NAMALWA (cell line): ENCODE results near the gene SLC16A5.
"Not testable (repeated sequence)": the region's sequence is repeated elsewhere in the genome, so short reads cannot be mapped to it uniquely, and the experiment has no call there.

Experiments used
- DNase-seq: peaks from one replicate; pipeline ENCODE4 v3.0.0-alpha.2; 2015; ENCODE audit warnings: low spot score

SLC16A5 gene, protein sequence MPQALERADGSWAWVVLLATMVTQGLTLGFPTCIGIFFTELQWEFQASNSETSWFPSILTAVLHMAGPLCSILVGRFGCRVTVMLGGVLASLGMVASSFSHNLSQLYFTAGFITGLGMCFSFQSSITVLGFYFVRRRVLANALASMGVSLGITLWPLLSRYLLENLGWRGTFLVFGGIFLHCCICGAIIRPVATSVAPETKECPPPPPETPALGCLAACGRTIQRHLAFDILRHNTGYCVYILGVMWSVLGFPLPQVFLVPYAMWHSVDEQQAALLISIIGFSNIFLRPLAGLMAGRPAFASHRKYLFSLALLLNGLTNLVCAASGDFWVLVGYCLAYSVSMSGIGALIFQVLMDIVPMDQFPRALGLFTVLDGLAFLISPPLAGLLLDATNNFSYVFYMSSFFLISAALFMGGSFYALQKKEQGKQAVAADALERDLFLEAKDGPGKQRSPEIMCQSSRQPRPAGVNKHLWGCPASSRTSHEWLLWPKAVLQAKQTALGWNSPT

DNA sequence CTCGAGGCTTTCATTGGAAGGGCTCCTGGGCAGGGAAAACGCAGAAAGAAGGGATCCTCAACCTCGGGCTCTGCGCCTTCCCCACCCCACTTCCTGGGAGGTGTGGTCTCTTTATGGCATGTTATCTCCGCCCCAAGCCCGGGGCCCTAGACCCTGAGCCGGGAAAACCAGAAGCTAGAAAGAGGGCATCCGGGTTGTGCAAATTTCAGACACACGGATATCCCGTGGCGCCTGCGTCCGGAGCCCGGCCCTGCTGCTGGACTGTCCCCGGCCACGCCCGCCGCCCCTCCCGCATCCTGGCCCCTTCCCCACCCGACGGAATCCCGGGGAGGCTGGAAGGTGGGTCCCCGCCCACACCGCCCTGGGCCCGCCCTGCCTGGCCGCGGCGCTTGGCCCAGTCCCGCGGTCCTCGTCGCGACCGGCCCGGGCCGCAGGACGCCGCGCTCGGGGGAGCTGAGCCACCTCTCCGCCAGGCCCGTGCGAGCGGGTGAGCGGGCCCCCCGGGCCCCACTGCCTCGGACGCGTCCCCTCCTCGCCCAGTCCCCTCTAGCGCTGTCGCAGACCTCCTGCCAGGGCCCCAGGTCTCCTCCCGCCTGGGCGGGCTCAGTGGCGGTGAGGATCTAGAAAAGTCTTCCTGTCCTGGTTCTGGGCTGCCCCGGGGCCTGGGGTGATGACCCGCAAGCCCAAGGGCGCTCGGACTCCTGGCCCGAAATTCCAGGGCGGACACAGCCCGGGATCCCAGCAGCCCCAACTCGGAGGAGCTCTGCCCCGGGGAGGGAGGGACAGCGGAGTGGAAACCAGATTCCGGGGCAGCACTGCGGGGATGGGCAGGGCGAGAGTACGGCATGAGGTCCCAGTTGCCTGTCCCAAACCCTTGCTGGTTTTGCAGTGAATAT is at the start of gene SLC16A5:
SLC16A5 (plus strand) TSS at position 397 of the 896 bp plus-strand sequence. CDS start 5,683 bp downstream, outside the sequence.
- DNase-seq, result no peak

DNA sequence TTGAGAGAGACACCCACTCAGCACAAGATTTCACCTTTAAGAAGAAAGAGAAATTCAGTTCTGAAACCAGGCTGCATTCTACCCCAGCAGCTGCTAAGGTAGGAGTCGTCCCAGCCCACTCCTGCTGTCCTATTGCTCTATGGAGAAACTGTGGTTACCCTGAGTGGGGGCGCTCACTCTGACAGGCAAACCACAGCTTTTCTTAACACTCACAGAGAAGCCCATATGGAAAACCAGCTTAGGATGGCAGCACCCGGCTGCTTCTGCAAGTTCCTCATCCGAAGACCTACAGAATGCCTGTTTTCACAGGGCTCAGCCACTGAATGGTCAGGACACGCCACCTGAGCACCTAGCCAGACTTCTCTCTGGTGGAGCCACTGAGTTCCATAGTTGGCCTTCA is 48.5 kb upstream of the SLC16A5 start:
- no peak for DNase-seq

DNA sequence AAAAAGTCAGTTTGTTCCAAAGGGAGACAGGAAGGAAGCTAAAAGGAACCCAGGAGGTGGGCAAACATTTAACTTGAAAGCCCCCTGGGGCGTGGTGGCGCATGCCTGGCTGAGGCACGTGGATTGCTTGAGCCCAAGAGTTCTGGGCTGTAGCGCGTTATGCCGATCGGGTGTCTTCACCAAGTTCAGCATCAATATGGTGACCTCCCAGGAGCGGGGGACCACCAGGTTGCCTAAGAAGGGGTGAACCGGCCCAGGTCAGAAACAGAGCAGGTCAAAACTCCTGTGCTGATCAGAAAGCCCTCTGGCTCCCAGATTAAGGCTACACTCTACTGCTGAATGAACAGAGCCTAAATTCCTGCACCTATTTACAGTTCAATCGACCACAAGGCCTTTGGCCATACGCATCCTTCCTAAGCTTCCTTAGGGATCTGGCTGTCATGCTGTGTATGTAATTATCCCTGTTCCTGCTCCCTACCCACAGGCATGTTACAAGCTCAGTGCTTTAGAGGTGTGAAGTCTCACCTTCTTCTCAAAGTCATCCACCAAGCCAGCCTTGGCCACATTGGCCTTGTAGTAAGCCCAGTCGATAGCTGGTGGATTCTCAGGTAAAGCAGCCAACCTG is 46.0 kb upstream of the SLC16A5 start:
- no peak for DNase-seq

DNA sequence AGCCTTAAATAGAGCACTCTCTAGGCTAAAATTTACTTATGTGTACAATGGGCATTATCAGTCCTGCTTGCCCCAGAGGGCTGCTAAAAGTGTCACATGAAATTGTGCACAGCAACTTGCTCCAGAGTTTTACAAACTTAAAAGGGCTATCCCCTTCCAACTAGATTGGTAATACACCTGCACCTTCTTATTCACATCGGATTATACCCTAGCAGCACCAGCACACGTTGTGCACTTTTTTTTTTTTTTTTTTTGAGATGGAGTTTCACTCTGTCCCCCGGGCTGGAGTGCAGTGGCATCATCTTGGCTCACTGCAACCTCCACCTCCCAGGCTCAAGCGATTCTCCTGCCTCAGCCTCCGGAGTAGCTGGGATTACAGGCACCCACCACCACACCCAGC is 44.0 kb upstream of the SLC16A5 start:
- not testable (repeated sequence) for DNase-seq

DNA sequence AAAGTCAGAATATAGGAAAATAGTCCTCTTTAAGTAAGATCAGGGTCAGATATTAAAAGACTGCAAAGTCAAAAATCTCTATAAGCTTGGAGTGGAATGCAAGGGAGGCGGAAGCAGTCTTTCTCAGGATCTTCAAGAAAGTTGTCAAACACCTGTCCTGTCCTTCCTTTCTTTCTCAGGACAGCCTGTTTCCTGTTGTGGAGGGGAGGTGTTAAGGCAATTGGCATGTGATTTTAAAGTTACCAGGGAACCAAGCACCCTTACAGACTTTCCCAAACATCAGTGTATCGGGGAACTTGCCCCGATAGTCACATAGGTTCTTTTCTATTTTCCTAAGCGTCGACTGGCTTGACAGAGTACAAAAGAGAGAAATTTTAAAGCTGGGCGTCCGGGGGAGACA is 43.0 kb upstream of the SLC16A5 start:
- no peak for DNase-seq

DNA sequence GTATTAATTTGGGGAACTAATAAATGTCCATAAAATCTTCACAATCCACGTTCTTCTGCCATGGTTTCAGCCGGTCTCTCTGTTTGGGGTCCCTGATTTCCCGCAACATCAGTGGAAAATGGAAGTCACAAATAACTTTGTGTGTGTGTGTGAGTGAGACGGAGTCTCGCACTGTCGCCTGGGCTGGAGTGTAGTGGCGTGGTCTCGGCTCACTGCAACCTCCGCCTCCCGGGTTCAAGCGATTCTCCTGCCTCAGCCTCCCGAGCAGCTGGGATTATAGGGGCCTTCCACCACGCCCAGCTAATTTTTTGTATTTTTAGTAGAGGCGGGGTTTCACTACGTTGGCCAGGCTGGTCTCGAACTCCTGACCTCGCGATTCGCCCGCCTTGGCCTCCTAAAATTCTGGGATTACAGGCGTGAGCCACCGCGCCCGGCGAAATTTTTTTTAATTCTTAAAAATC is 41.8 kb upstream of the SLC16A5 start:
- not testable (repeated sequence) for DNase-seq

DNA sequence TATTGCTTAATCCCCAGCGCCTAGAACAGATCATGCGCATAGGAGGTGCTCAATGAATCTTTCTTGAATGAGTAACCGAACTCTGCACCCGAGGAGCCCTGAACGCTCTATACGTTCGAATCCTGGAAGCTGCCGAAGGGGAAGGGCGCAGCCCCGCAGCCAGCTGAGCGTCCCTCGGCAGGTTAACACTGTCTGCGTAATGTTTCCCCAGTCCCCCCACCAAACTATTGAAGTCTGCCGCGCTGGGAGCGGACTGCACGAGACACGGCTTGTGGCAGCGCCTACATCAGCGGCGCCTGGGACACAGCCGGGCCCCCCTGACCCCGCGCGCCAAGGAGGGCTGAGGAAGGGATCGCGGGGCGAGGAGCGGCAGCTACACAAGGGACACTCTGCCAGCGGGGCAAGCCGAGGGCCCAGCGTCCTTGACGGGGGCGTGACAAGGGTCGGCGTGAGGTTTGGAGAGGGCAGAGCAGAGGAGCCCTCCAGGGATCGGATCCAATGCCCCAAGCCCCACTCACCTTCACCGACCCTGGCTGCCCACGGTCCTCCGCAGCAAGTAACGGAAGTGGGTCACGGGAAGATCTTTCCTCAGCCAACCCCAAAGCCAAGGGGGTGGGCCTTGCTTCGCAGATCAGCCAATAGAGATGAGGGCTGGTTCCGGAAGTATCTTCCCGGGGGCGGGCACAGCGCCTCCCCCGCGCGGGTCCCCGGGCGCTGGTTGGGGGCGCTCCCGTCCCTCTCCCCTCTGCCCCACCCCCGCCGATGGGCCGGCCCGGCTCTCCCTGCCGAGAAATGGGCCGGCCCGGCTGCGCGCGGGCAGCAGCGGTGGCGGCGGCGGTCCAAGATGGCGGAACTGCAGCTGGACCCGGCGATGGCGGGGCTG is 41.1 kb upstream of the SLC16A5 start, which contains the start of the genes ATP5PD and KCTD2:
ATP5PD (minus strand) TSS at position 563 of the 883 bp plus-strand sequence. CDS start 4,319 bp downstream, outside the sequence.
KCTD2 (plus strand) TSS at position 819 of the 883 bp plus-strand sequence; CDS start at position 845, 26 bp downstream.
- DNase-seq, result peak; percentile 97

DNA sequence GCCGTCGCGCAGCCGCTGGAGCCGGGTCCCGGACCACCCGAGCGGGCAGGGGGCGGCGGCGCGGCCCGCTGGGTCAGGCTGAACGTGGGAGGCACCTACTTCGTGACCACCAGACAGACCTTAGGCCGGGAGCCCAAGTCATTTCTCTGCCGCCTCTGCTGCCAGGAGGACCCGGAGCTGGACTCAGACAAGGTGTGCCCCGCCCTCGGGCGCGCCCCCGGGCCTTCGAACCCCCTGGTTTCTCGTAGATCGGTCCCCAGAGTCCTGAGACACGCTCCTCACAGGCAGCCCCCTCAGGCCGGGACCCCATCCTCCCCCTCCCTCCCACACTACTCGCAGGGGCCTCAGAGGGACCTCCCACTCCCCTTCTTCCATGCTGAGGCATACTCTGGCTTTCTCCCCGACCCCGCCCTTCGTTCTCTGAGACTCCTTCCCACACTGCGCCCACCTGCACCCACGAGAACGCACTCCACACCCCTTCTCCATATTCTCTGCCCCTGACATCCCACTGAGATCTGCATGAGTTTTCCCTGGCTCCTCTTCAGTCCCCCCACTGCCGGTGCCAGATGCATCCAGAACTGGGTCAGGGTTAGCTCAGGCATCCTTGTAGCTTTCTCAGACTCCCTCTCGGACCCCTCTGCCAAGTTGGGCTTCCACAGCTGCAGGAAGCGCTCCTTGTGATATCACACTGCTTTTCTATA is 40.2 kb upstream of the SLC16A5 start:
- peak; percentile 43 for DNase-seq

DNA sequence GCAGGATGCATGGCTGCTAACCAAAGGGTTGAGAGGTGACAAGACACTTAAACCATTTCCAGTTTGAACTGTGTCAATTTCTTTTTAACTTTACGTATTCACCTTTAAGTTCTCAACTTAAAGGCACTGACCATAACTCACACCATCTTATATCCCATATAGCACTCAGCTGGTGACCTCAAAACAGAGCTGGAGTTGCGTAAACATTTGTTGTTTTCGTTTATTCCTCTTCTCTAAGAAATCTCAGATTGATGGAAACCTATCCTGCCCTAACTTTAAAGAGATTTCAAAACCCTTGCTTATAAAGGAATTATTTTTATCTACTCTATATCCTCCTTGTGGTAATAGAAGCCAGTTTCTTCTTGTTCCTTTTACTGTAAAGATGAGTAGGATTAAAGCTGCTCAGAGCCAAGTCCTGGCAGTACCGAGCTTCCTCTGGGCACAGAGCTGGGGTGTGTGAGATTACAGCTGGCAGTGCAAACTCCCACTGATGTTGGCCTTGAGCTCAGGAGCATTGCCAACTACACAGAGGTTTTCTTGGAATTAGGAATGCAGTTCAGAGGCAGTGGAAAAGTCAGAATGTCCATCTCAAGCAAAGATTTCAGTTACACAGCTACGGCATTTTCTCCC is 39.4 kb upstream of the SLC16A5 start:
- no peak for DNase-seq

DNA sequence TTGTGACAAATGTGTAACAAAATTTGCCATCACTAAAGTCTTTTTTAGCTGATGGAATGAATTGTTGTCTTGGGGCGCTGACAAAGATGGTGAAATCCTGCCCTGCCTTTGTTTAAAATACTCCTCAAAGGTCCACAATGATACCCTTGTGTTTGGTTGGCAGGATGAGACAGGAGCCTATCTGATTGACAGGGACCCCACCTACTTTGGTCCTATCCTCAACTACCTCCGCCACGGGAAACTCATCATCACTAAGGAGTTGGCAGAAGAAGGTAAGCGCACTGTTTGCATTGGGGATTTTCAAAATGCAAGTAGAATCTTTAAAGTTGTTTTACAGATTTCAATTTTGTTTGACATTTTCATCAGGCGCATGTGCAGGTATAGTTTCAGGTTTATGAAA is 38.7 kb upstream of the SLC16A5 start:
- DNase-seq, result no peak

DNA sequence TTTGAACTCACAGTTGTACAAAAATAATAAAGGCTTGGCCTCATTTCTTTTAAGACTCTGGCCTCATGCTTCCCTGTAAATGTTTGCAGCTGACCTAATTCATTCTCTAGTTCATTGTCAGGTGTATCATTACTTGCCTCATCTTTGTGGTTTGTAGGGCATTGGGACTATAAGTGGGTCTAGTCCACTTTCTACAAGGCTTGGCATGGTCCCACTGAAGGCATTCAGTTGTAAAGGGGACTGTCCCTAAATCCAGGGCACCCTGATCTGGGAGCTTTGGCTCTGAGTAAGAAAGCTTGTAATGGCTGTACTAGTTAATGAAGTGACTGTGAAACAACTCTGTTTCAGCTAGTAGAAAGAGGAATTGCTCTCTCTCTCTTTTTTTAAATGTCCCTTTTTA is 38.0 kb upstream of the SLC16A5 start:
- DNase-seq, result no peak

DNA sequence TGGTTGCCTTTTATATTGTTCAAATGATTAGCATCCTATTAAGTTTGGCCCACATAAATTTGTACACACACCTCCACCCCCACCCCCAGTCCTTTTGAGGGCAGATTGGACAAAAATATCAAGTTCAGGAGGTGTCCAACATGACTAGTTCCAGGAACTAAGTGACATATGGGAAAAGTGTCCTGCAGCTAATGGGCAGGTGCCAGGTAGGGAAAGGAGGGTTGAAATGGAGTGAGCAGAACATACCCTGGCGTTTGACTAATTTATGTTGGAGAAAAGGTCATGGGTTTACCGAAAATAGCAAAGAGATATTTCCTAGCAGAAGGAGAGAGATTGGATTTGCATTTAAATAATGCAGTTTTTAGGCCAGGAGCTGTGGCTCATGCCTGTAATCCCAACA is 35.8 kb upstream of the SLC16A5 start:
- no peak for DNase-seq

DNA sequence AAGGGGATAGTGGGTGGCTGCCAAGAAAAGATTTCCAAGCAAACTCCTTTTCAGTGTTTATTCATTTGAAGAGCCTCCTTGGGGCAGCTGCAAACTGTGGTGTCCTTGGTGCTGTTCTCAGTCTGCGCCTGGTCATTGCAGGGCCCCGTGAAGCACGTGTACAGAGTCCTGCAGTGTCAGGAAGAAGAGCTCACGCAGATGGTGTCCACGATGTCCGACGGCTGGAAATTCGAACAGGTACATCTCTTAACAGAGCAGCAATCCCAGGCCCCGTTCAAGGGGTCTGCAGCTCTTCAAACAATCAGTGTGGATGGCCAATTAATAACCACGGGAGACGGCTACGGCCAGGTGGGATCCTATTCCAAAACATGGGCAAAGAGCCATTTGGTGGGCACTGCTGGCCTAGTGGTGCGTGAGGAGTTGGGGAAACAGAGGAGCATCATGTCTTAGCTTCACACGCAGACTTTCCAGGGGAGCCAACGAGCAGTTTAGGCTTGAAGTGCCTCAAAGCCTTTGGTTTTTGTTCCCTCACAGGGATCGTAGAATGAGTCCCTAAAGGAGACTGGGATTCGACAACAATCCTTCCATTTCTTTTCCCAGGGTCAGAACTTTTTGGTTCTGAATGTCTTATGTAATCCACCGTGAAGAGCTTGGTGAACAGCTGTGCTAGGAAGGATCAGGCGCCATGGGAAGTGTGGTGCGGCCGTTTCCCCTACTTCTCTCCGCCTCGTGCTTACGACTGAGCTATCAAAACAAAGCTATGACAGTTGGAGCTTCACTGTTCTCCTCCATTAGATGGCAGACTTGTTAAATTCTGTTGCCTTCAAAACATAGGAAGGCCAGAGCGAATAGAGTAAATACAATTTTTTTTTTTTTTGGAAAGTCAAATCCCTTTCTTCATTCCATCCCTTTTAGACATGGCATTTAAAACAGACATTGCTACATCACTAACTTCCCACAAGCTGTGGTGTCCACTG is 28.1 kb upstream of the SLC16A5 start:
- peak; percentile 28 for DNase-seq

DNA sequence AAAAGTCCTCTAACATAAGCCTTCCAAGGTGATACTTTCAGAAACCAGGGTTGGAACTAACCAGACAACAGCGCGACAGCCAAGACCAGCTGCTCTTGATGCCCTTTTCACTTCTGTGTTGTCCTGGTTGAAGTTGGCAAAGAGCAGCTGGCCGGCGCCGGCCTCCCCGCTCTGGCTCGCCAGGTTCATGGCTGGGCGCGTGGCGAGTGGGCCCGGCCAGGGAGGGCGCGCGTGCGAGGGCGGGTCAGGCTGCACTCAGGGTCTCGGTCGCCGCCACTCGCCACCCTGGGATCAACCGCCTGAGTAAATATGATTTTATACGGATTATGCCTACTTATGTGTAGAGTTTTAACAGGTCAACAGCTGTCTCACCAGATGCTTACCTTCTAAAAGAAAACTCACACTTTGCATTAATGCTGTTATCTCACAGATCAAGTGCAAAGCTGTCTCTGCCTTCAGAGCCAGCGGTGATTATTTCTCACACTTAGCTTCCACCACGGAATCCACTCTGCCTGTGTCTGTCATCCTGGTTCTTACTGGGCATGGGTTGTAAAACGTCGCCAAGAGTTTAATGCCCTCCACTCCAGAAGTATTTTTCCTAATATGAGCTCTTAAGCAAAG is 27.2 kb upstream of the SLC16A5 start:
- no peak for DNase-seq

DNA sequence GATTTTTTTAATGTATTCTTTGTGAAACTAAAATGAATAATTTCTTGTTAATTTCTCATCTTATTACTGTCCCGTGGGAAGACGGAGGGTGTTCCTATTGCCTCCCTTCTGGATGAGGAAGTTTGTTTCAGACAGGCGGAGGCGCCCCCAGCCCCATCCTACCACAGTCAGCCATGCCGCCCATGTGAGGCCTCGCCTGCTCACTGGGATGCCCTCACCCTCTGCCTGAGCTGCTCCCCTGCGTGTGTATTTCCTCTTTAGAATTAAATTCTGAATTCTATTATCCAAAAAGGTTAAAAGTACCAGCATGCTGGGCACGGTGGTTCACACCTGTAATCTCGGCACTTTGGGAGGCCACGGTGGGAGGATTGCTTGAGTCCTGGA is 26.7 kb upstream of the SLC16A5 start:
- DNase-seq, result no peak

DNA sequence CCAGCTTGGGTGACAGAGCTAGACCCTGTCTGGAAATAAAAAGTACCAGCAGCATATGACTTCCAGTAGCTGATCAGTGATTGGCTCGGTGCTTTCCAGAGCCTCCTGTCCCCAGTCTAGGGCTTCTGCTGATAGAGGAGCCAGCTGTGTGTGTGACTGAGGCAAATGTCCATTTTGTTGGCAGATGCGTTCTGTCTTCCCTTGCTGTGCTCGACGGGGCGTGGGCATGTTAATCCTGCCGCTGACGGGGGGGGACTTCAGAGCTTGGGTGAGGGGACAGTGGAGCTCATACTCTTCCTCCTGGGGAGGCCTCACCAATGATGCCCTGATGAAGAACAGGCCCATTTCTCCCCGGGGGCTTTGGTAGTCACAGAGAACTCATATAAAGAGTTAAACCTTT is 26.1 kb upstream of the SLC16A5 start:
- no peak for DNase-seq

DNA sequence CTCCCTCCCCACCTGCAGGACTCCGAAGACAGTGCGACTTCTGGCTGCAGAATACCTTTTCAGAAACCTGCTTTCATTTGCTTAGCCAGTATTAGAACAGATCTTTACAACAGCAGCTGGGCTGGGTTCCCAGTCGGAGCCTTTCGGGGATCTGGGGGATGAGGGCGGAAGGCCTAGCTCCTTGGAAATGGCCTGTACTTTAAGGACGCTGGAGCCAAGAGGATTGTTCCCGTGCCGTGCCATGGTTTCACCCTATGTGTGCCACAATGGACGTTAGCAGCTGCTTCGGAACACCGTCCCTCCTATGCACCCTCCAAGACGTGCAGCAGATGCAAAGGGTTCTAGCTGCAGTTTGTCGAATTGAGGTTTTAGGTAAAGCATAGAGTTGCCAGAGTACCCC is 24.6 kb upstream of the SLC16A5 start:
- DNase-seq, result no peak

DNA sequence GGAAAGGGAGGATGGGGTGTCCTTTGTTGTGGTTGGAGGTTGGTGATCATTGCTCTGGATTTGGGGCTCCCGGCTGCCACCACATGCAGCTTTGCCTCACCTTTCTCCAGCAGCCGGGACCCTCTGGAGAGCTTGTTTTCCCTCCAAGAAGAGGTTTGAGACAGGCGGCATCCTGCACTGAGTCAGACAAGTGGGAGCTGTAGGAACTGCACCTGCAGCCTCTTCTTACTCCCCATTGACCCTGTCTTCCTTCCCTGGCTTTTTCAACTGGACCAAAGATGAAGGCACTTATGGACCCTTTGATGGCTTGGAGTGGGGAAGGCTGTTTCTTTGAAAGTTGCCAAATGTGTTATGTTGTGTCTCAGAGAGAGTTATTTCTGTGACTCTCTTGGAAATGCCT is 24.1 kb upstream of the SLC16A5 start:
- DNase-seq, result no peak
